ENCODE results near the gene TRIM50. TPM values are rescaled to one million over a fixed set of nuclear protein-coding genes. Genes with fewer than 3 reads are reported as not detected.
"Not testable (repeated sequence)": the region's sequence is repeated elsewhere in the genome, so short reads cannot be mapped to it uniquely, and the experiment has no call there.

Gene TRIM50
- total RNA-seq, 2 experiments from 2014 or later, result not detected

DNA sequence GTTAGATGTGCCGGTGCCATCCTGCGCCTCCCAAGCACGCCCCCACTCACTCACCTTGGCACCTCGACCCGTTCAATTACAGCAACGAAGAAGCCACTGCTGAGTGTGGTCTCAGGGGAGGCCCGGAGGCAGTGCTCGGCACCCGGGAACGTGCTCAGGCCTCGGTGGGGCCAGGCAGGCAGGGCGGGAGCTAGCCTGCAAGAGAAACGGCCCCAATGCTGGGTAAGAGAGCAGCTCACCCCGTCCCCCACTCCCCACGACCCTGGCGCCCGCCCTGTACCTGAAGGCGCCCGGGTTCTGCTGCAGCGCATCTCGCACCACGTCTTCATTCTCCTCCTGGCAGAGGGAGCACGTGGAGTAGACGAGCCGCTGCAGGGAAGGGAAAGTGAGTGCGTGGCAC lies 24.3 kb downstream of the TRIM50 start:
- Mint-ChIP-seq H3K4me1 (peaks cover 24% of the 10 kb centered on the region), H3K27me3 (no peaks in the 10 kb centered on the region), H3K27ac (no peak overlapping the region), H3K9me3 (no peaks in the 10 kb centered on the region), H3K4me3 (no peak overlapping the region), H3K36me3 (ENCODE audit: low read depth) (peaks cover 31% of the 10 kb centered on the region)
- ChIA-PET CTCF (interaction anchor here (1.5 kb wide), 1 partner anchor 186 kb away, joined by 3 read pairs; no protein-coding TSS in a partner anchor), POLR2A (no interaction called here)
- DNase-seq, result no peak

DNA sequence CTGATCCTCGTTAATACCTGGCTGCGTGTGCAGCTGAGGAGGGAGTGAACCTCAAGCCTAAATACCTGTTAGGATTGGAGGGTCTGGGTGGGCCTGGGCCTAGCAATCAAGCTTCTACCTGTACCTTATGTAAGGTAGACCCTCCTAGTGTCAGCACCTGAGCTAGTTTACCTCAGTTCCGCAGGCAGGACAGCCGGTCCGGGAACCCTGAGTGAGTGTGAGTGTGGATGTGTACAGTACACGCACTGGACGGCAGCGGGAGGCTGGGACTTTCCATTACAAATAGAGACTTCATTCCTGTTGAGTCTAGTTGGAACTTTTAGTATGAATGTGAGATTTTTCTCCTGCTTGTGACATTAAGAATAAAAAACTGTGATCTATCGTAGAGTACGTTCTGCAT lies 25.0 kb downstream of the TRIM50 start:
- DNase-seq, H3K9me3 Mint-ChIP-seq, H3K27ac Mint-ChIP-seq, H3K27me3 Mint-ChIP-seq, POLR2A ChIA-PET, H3K4me3 Mint-ChIP-seq: not testable (repeated sequence)
- peaks cover 19% of the 10 kb centered on the region for H3K4me1 Mint-ChIP-seq
- H3K36me3 Mint-ChIP-seq (ENCODE audit: low read depth), result peaks cover 27% of the 10 kb centered on the region
- CTCF ChIA-PET, result interaction anchor here (1.5 kb wide), 1 partner anchor 187 kb away, joined by 3 read pairs; no protein-coding TSS in a partner anchor

DNA sequence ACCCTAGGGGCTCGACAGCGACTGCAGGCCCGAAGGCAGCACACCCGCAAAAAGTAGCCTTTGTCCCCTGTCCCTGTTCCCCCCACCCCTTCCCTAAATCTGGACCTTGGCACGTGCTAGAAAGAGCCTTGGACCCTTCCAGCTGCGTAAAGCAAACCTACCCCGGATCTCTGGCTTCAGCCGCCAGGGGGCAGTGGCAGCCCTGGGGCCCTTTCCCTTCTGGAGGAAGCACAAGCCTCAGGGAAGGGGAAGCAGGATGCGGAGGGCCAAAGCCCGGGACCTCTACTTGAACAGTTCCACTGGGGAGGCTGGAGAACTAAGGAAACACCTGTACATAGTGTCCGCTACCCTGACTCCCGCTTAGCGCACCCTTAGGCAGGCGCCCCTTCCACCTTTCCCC lies 26.8 kb downstream of the TRIM50 start:
- H3K36me3 Mint-ChIP-seq (ENCODE audit: low read depth), result peaks cover 14% of the 10 kb centered on the region
- H3K27ac Mint-ChIP-seq, POLR2A ChIA-PET, H3K27me3 Mint-ChIP-seq, H3K4me1 Mint-ChIP-seq, DNase-seq, CTCF ChIA-PET, H3K4me3 Mint-ChIP-seq, H3K9me3 Mint-ChIP-seq: not testable (repeated sequence)

- DNase-seq; H3K9me3 Mint-ChIP-seq; H3K27ac Mint-ChIP-seq; POLR2A ChIA-PET; H3K27me3 Mint-ChIP-seq; H3K4me3 Mint-ChIP-seq; CTCF ChIA-PET; H3K4me1 Mint-ChIP-seq; H3K36me3 Mint-ChIP-seq (ENCODE audit: low read depth): not testable (repeated sequence)
These were observed 28.1 kb downstream of the TRIM50 start for GRCh38 chr7:73299812-73300211.

DNA sequence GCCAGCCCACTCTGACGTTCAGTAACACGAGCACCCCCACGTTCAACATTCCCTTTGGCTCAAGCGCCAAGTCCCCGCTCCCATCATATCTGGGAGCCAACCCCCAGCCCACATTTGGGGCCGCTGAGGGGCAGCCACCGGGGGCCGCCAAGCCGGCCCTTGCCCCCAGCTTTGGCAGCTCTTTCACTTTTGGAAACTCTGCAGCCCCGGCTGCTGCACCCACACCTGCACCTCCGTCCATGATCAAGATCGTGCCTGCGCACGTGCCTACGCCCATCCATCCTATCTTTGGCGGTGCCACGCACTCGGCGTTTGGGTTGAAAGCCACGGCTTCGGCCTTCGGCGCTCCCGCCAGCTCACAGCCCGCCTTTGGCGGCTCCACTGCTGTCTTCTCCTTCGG lies 30.2 kb downstream of the TRIM50 start:
- H3K4me1 Mint-ChIP-seq; POLR2A ChIA-PET; H3K27ac Mint-ChIP-seq; H3K36me3 Mint-ChIP-seq (ENCODE audit: low read depth); H3K4me3 Mint-ChIP-seq; H3K9me3 Mint-ChIP-seq; DNase-seq; CTCF ChIA-PET; H3K27me3 Mint-ChIP-seq: not testable (repeated sequence)

DNA sequence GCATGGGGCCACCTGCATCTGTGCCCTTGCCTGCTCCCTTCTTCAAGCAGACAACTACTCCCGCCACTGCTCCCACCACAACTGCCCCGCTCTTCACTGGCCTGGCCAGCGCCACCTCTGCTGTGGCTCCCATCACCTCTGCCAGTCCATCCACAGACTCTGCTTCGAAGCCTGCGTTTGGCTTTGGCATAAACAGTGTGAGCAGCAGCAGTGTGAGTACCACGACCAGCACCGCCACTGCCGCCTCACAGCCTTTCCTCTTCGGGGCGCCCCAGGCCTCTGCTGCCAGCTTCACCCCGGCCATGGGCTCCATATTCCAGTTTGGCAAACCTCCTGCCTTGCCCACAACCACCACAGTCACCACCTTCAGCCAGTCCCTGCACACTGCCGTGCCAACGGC lies 30.6 kb downstream of the TRIM50 start:
- H3K36me3 Mint-ChIP-seq (ENCODE audit: low read depth); H3K27ac Mint-ChIP-seq; H3K27me3 Mint-ChIP-seq; H3K4me3 Mint-ChIP-seq; H3K9me3 Mint-ChIP-seq; DNase-seq; H3K4me1 Mint-ChIP-seq; POLR2A ChIA-PET; CTCF ChIA-PET: not testable (repeated sequence)

GRCh38 chr7:73277210-73277609 lies 50.7 kb downstream of the TRIM50 start:
- H3K9me3 Mint-ChIP-seq; H3K36me3 Mint-ChIP-seq (ENCODE audit: low read depth); H3K27me3 Mint-ChIP-seq; DNase-seq; CTCF ChIA-PET; H3K4me1 Mint-ChIP-seq; POLR2A ChIA-PET; H3K27ac Mint-ChIP-seq; H3K4me3 Mint-ChIP-seq: not testable (repeated sequence)

- H3K9me3 Mint-ChIP-seq; H3K4me1 Mint-ChIP-seq; DNase-seq; H3K36me3 Mint-ChIP-seq (ENCODE audit: low read depth); H3K27ac Mint-ChIP-seq; H3K27me3 Mint-ChIP-seq; H3K4me3 Mint-ChIP-seq; POLR2A ChIA-PET; CTCF ChIA-PET: not testable (repeated sequence)
These were observed 60.1 kb downstream of the TRIM50 start for GRCh38 chr7:73267813-73268212.

DNA sequence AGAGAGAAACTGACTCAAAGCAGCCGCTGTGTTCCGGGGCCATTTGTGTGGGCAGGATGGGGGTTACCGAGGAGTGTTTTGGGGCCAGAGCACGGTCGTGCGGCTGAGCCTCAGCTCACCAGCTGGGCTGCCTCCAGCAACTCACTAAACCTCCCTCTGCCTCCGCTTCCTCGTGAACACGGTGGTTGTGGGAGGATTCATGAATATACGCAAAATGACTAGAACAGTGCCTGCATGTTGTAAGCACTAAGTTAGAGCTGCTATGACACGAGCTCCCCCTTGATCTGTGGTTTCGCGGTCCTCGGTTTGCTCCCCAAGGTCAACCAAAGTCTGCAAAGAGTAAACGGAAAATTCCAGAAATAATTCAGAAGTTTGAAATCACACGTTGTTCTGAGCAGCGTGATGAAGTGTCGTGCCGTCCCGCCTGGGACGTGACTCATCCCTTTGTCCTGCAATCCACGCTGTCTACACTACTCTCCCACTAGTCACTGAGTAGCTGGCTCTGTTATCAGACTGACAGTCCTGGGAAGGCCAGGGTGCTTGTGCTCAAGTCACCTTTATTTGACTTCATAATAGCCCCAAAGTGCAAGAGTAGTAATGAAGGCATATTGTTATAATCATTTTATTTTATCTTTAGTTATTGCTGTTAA lies 61.0 kb downstream of the TRIM50 start:
- H3K4me1 Mint-ChIP-seq; H3K36me3 Mint-ChIP-seq (ENCODE audit: low read depth); DNase-seq; POLR2A ChIA-PET; H3K9me3 Mint-ChIP-seq; H3K4me3 Mint-ChIP-seq; CTCF ChIA-PET; H3K27me3 Mint-ChIP-seq; H3K27ac Mint-ChIP-seq: not testable (repeated sequence)

Other genes starting within 250 kb of the TRIM50 start
- gene SPDYE9, start 242.0 kb downstream of the TRIM50 start, total RNA-seq, result not detected
- gene NSUN5, start 19.3 kb downstream of the TRIM50 start, total RNA-seq, result 10 to 100 TPM; 50.9 to 63.2 TPM
- not detected for gene FKBP6, start 79 bp upstream of the TRIM50 start, total RNA-seq
- gene FZD9, start 105.7 kb upstream of the TRIM50 start, total RNA-seq, result not detected
- gene BAZ1B, start 194.2 kb upstream of the TRIM50 start, total RNA-seq, result 100 to 1,000 TPM in 1 of 2 experiments, 10 to 100 TPM in 1; 96.5 to 103 TPM
- gene BCL7B, start 229.6 kb upstream of the TRIM50 start, total RNA-seq, result 10 to 100 TPM; 69.7 to 93.0 TPM